ENCODE data around the gene KCNC2. TPM values are rescaled to one million over a fixed set of nuclear protein-coding genes. Genes with fewer than 3 reads are reported as not detected.

KCNC2 gene
- total RNA-seq, 1 experiment from 2014 or later: not detected

DNA sequence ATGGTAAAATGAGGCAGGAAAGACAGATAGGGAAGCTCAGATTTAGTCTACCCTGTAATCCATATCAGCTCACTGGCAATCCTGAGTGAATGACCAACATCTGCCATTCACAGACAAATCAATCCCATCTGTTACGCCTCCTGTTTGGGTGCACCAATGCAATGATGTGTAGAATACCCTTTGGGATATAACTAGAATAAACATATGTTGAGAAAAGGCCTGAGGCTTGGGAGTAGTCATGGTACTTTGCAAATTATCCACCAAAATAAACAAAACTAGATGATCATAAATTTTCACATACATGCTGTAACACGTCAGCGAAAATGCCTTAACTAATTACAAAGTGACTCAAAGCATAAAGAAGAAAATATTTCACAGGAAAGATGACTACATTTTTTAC lies 78.8 kb downstream of the KCNC2 start:
- no peaks in the 10 kb centered on the region for H3K27me3 ChIP-seq (ENCODE audit: control insufficient read depth, insufficient read depth, low read length)
- DNase-seq (ENCODE audit: low read depth, low spot score) (no peak), ATAC-seq (no peak)
- no peaks in the 10 kb centered on the region for H3K9me3 ChIP-seq (ENCODE audit: control insufficient read depth, insufficient read depth, low read depth, low read length)
- no peak overlapping the region for H3K27ac ChIP-seq (ENCODE audit: low read length)
- ChIA-PET CTCF (no interaction called here), POLR2A (interaction anchor here (0.7 kb wide), 1 partner anchor 27 kb away, joined by 7 read pairs; no protein-coding TSS in a partner anchor)
- H3K36me3 ChIP-seq (ENCODE audit: control insufficient read depth, insufficient read depth, low read length): no peaks in the 10 kb centered on the region
- intact Hi-C loops (cut with micrococcal nuclease; ENCODE audit: unreplicated experiment): no loop called here
- BruUV-seq (replicated peaks): no TSS peak
- H3K4me1 ChIP-seq (ENCODE audit: control insufficient read depth, insufficient read depth, low read length): no peaks in the 10 kb centered on the region
- no peak overlapping the region for H3K4me3 ChIP-seq (ENCODE audit: low read depth in 2 of 2, low read length in 2 of 2)
- no peak for TF ChIP-seq SIN3A (IDR thresholded peaks at IDR 0.05; ENCODE audit: borderline replicate concordance, insufficient read depth, low read depth, low read length)
- TF ChIP-seq, protein P1, sequence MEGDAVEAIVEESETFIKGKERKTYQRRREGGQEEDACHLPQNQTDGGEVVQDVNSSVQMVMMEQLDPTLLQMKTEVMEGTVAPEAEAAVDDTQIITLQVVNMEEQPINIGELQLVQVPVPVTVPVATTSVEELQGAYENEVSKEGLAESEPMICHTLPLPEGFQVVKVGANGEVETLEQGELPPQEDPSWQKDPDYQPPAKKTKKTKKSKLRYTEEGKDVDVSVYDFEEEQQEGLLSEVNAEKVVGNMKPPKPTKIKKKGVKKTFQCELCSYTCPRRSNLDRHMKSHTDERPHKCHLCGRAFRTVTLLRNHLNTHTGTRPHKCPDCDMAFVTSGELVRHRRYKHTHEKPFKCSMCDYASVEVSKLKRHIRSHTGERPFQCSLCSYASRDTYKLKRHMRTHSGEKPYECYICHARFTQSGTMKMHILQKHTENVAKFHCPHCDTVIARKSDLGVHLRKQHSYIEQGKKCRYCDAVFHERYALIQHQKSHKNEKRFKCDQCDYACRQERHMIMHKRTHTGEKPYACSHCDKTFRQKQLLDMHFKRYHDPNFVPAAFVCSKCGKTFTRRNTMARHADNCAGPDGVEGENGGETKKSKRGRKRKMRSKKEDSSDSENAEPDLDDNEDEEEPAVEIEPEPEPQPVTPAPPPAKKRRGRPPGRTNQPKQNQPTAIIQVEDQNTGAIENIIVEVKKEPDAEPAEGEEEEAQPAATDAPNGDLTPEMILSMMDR (IDR thresholded peaks at IDR 0.05): no peak
- no peak for TF ChIP-seq POLR2AphosphoS5 (IDR thresholded peaks at IDR 0.05; ENCODE audit: low read depth, low read length)
- TF ChIP-seq TCF7L2 (IDR thresholded peaks at IDR 0.05; ENCODE audit: low read depth, low read length): no peak
- TF ChIP-seq, protein P2, sequence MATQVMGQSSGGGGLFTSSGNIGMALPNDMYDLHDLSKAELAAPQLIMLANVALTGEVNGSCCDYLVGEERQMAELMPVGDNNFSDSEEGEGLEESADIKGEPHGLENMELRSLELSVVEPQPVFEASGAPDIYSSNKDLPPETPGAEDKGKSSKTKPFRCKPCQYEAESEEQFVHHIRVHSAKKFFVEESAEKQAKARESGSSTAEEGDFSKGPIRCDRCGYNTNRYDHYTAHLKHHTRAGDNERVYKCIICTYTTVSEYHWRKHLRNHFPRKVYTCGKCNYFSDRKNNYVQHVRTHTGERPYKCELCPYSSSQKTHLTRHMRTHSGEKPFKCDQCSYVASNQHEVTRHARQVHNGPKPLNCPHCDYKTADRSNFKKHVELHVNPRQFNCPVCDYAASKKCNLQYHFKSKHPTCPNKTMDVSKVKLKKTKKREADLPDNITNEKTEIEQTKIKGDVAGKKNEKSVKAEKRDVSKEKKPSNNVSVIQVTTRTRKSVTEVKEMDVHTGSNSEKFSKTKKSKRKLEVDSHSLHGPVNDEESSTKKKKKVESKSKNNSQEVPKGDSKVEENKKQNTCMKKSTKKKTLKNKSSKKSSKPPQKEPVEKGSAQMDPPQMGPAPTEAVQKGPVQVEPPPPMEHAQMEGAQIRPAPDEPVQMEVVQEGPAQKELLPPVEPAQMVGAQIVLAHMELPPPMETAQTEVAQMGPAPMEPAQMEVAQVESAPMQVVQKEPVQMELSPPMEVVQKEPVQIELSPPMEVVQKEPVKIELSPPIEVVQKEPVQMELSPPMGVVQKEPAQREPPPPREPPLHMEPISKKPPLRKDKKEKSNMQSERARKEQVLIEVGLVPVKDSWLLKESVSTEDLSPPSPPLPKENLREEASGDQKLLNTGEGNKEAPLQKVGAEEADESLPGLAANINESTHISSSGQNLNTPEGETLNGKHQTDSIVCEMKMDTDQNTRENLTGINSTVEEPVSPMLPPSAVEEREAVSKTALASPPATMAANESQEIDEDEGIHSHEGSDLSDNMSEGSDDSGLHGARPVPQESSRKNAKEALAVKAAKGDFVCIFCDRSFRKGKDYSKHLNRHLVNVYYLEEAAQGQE (IDR thresholded peaks at IDR 0.05; ENCODE audit: insufficient read depth in 1 of 2, low read depth in 2 of 2, low read length in 1 of 2): no peak
- in situ Hi-C loops (cut with HindIII; ENCODE audit: low pct_unique_long_range_greater_than_20kb, low sequenced_read_pairs): no loop called here

DNA sequence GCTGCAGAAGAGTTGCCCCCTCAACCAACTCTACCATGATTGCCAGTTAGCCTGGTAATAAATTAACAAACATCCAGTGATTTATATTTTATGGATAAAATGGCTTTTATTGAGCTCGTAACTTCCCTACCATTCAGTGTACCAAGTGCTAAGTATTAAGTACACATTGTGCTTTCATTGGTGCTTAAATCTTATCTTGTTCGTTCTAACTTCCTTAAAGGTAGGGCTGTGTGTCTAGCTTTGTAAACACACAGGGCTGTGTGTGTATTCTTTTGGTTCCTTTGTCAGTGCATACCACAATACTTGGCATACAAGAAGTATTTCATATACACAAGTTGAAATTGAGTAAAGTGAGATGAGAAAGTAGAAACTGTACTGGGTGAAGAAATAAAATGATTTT lies 80.4 kb downstream of the KCNC2 start:
- Histone ChIP-seq H3K36me3 (ENCODE audit: control insufficient read depth, insufficient read depth, low read length) (no peaks in the 10 kb centered on the region), H3K9me3 (ENCODE audit: control insufficient read depth, insufficient read depth, low read depth, low read length) (no peaks in the 10 kb centered on the region), H3K4me1 (ENCODE audit: control insufficient read depth, insufficient read depth, low read length) (no peaks in the 10 kb centered on the region), H3K27ac (ENCODE audit: low read length) (no peak overlapping the region), H3K4me3 (ENCODE audit: low read depth in 2 of 2, low read length in 2 of 2) (no peak overlapping the region), H3K27me3 (ENCODE audit: control insufficient read depth, insufficient read depth, low read length) (no peaks in the 10 kb centered on the region)
- ChIA-PET CTCF (no interaction called here), POLR2A (no interaction called here)
- TF ChIP-seq TCF7L2 (IDR thresholded peaks at IDR 0.05; ENCODE audit: low read depth, low read length): no peak
- TF ChIP-seq, protein P2 (IDR thresholded peaks at IDR 0.05; ENCODE audit: insufficient read depth in 1 of 2, low read depth in 2 of 2, low read length in 1 of 2): no peak
- no peak for TF ChIP-seq POLR2AphosphoS5 (IDR thresholded peaks at IDR 0.05; ENCODE audit: low read depth, low read length)
- TF ChIP-seq SIN3A (IDR thresholded peaks at IDR 0.05; ENCODE audit: borderline replicate concordance, insufficient read depth, low read depth, low read length): no peak
- TF ChIP-seq, protein P1 (IDR thresholded peaks at IDR 0.05): no peak
- BruUV-seq (replicated peaks): no TSS peak
- no peak for ATAC-seq
- DNase-seq (ENCODE audit: low read depth, low spot score): no peak
- intact Hi-C loops (cut with micrococcal nuclease; ENCODE audit: unreplicated experiment): no loop called here
- in situ Hi-C loops (cut with HindIII; ENCODE audit: low pct_unique_long_range_greater_than_20kb, low sequenced_read_pairs): no loop called here
